KG1 (cell line): ENCODE measurements around the gene SLC9A2.

Experiments used
- DNase-seq: peaks from one replicate; lab custom pipeline; 2025; lab: John Stamatoyannopoulos, UW

SLC9A2 gene

DNA sequence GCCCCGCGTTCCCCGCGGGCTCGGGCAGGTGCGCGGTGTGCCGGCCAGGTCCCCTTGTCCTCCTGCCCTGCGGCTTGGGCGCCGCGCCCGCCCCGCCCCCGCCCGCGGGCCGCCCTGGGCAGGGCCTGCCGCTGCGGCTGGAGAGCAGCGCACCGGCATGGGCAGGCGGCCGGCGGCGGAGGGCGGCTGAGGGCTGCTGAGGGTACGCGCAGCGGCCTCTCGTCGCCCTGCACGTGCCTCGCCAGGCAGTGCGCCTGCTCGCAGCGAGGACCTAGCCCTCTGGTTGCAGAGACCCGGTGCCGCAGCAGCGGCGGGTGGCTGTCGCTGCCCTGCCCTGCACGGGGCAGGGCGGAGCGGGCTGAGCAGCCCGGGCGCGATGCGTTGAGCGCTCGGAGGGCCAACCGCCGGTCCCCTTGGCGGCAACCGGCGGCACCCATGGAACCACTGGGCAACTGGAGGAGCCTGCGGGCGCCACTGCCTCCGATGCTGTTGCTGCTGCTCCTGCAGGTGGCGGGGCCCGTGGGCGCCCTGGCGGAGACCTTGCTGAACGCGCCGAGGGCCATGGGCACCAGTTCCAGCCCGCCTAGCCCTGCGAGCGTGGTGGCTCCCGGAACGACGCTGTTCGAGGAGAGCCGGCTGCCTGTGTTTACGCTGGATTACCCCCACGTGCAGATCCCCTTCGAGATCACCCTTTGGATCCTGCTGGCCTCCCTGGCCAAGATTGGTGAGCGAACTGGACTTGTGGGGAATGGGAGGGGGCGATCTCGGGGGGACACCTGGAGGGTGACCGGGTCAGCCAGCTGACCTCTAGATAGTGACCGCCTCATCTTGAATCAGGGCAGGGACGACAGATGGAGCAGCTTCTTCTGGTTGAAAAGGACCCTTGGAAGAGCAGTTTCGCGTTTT is at the start of gene SLC9A2:
Gene SLC9A2 (plus strand): TSS at position 140 of the 906 bp plus-strand sequence. CDS start 296 bp downstream, at position 436.
- no peak for DNase-seq

DNA sequence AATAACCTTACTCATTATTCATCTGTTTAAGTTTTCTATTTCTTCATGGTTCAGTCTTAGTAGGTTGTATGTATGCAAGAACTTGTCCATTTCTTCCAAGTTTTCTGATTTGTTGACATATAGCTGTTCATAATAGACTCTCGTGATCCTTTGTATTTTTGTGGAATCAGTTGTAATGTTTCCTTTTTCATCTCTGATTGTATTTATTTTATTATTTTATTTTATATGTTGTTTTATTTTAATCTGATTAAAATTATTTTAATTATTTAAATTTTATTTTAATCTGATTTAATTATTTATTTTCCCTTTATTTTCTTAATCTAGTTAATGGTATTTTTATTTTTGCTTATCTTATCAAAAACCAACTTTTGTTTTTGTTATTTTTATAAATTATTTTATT is 43.5 kb upstream of the SLC9A2 start:
- DNase-seq = no peak

DNA sequence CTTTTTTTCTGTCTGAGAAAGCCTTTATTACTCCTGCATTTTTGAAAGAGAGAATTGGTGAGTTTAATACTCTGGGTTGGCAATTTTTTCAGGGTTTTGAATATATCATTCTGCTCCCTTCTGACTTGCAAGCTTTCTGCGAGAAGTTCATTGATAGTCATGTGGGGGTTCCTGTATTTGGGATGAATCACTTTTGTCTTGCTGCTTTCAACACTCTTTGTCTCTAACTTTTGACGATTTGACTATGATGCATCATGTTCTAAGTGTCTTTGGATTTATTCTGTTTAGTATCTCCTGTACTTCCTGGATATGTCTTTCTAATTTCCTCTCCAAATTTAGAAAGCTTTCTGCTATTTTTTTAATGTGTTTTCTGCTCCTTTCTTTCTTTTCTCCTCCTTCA is 41.0 kb upstream of the SLC9A2 start:
- no peak for DNase-seq

- no peak for DNase-seq
These were observed 37.4 kb upstream of the SLC9A2 start for GRCh38 chr2:102581911-102582310.

- no peak for DNase-seq
These were observed 36.5 kb upstream of the SLC9A2 start for GRCh38 chr2:102582845-102583244.

- no peak for DNase-seq
These were observed 33.4 kb upstream of the SLC9A2 start for GRCh38 chr2:102585847-102586404.

GRCh38 chr2:102588213-102588939 is 31.0 kb upstream of the SLC9A2 start:
- no peak for DNase-seq

- DNase-seq = no peak
These were observed 29.9 kb upstream of the SLC9A2 start for GRCh38 chr2:102589444-102589843.

- DNase-seq = no peak
These were observed 27.8 kb upstream of the SLC9A2 start for GRCh38 chr2:102591491-102592045.

- no peak for DNase-seq
These were observed 26.8 kb upstream of the SLC9A2 start for GRCh38 chr2:102592601-102593000.

GRCh38 chr2:102593516-102593915 is 25.8 kb upstream of the SLC9A2 start:
- no peak for DNase-seq

DNA sequence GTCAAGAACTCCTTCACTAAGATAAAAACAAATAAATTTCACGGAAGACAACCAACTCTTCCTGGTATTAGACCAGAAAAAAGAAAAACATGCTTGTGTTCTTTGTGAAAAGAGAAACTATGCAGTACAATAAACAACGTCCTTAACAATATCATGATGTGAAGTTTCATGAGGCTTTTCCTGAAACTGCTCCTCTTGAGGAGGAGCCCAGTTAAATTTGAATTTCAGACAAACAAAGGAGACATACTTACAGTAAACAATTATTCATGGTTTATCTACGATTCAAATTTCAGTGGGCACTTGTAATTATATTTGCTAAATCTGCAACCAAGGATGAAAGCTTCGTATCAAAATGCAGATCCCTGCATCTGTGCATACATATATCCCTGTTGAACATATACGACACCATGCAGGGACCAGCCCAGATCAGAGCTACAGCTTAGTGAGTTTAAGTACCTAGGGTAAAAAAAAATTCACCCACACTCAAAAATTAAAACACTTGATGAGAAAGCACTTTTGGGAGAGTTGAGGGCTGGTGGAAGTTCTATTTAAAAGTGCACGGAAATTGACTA is 24.8 kb upstream of the SLC9A2 start:
- DNase-seq = no peak

GRCh38 chr2:102597788-102598187 is 21.6 kb upstream of the SLC9A2 start:
- no peak for DNase-seq

DNA sequence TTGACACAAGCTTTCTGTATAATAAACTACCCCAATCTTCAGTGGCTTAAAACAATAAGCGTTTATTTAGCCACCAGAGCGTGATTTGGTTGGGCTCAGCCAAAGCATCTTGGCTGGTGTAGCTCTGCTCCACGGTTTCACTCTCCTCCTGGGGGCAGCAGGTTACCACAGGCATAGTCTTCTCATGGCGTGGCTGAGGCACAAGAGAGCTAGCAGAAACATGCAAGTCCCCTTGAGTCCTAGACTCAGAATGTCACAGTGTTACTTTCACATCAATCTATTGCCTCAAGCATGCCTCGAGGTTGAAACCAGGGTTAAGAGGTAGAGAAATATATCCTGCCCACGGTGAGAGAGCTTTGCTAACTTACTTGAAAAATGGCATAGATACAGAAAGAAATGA is 19.9 kb upstream of the SLC9A2 start:
- no peak for DNase-seq

- DNase-seq = no peak
These were observed 17.6 kb upstream of the SLC9A2 start for GRCh38 chr2:102601730-102602129.

DNA sequence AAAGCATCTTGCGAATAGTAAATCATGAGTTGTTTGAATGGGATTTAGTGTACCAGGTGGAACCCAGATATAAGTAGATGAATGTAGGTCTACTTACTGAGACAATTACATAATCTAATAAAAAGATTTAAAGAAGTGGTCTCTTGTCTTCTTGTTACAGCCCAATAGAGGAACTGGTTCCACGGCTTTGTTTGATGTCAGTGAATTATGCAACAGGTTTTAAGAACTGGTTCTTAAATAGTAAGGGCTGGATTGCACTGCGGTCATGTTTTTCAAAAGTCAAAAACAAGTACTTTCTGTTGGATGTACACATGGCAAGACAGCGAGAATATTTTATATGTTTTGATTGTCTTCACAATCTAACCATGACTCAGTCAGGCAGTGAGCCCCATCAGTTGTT is 15.4 kb upstream of the SLC9A2 start:
- no peak for DNase-seq

DNA sequence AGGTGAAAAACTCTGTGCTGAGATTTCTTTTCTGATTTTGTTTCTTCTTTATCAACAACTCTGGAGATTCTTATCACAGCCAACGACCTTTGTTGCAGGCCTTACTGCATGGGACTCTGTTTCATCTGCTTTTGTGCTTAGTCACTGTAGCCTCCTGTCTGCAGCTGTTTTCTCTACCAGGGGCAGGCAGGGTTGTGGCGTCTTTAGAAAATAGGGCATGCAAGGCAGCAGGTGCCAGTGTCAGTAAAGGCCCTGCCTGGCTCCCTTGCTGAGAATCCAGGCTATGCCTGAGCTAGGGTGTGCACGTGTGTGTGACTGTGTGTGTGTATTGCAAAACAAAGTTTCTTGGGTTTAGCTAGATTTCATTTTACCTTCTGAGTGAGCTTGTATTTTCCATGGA is 14.6 kb upstream of the SLC9A2 start:
- DNase-seq = no peak

GRCh38 chr2:102606353-102606752 is 13.0 kb upstream of the SLC9A2 start:
- no peak for DNase-seq

DNA sequence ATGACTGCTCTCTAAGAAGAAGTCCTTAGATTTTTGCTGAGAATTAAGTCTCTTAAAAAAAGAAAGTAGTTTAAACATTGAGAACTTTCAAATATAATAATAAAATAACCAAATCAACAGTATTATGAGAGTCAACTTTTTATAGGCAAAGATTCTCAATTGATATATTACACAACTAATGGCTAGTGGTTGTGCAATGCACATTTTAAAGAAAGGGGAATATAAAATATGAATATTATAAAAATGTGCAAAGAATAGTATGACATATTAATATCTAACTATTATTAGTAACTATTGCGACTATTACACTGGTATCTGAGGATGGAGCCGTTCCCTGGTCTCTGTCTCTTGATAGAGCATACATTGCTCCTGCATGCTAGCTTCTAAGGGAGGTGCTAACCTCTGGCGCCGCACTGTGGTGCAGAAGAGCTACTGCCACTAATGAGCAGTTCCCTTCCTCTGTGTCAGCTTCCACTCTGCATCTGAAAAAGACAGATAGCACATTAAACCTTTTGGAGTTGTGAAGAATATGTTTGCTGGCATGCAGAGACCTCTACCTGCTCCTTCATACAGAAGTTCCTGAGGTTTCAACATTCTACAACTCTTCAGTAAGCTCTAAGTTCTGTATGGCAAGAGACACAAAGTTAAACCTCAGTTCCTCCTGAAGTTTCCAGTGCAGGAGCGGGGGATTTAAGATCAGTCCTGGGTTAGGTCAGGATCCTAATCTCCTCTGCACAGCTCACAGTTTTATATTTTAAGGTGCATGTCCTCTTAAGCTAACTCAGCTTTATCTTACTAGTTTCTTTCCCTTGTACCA is 3.5 kb upstream of the SLC9A2 start:
- peak; percentile 27 for DNase-seq

GRCh38 chr2:102618452-102619413 is 620 bp upstream of the SLC9A2 start:
- DNase-seq = no peak
